Thoracic aorta (tissue), 2 donors: ENCODE data around the gene SNAP23. TPM values are rescaled to one million over a fixed set of nuclear protein-coding genes. Genes with fewer than 3 reads are reported as not detected.

ENCODE experiments used
- ATAC-seq: fragments of 150-250 bp; one replicate; pipeline ENCODE4 v1.8.0; 2017; ENCODE audit warnings: low read depth; ENCODE audit not compliant: insufficient number of reproducible peaks, low FRiP score
- DNase-seq: peaks from one replicate; pipeline ENCODE4 v3.0.0-alpha.2; 2020; ENCODE audit warnings: low spot score
- H3K27ac ChIP-seq, 2 donors: fragments of 200-600 bp; sonication (generic); 1 replicate in 1 of 2; 2 replicates in 1 of 2; pipeline ENCODE4 v1.5.1; 2016; ENCODE audit warnings: mild to moderate bottlenecking in 2 of 2, moderate library complexity in 2 of 2
- H3K27me3 ChIP-seq: fragments of 200-600 bp; sonication (generic); replicated peaks from 2 replicates; pipeline ENCODE4 v1.6.0; 2016; ENCODE audit warnings: mild to moderate bottlenecking; ENCODE audit not compliant: insufficient read depth
- H3K36me3 ChIP-seq: fragments of 200-600 bp; sonication (generic); one replicate; pipeline ENCODE4 v1.5.1; 2016
- H3K4me1 ChIP-seq, 2 donors: fragments of 200-600 bp; sonication (generic); 1 replicate in 1 of 2; 2 replicates in 1 of 2; pipeline versions ENCODE4 v1.5.1 to v1.6.0; 2016; ENCODE audit warnings: low read depth in 2 of 2, mild to moderate bottlenecking in 1 of 2; ENCODE audit not compliant: control insufficient read depth in 1 of 2
- H3K4me3 ChIP-seq: fragments of 200-600 bp; sonication (generic); 2 replicates; pipeline ENCODE4 v1.5.1; 2016; ENCODE audit warnings: mild to moderate bottlenecking
- H3K9me3 ChIP-seq: fragments of 200-600 bp; sonication (generic); 2 replicates; pipeline ENCODE4 v1.5.1; 2016
- total RNA-seq, 2 donors: library from RNA; depleted of rRNA; stranded (reverse); fragments of >200 nt; gene quantifications; one replicate each; pipeline versions ENCODE4 v1.1.0 to v1.2.3, GENCODE V29; 2016
- TF ChIP-seq, protein P1 (sequence below): fragments of 200-600 bp; sonication (generic); IDR thresholded peaks from one replicate; pipeline ENCODE4 v1.5.1; 2019; ENCODE audit warnings: antibody characterized with exemption

SNAP23 gene
- total RNA-seq, 2 donors from 2014 or later: 68.8 to 73.7 TPM

DNA sequence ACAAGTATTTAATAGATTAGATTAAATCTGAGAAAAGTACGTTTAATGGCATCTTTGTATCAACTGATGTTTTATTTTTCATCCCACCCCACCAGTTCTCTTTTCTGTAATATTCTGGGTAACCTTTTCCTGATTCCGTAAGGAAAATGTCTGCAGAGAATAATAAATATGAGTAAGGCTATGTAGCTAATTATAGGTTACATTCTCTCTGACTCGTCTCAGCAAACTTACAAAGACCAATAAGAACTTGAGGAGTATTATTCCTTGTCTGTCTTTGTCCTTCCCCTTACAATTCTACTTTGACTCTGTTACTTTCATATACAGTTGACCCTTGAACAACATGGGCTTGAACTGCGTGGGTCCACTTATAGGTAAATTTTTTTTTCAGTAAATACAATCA lies 12.1 kb downstream of the SNAP23 start:
- no peak overlapping the region for H3K4me3 ChIP-seq
- no peak overlapping the region for H3K27ac ChIP-seq
- TF ChIP-seq, protein P1, sequence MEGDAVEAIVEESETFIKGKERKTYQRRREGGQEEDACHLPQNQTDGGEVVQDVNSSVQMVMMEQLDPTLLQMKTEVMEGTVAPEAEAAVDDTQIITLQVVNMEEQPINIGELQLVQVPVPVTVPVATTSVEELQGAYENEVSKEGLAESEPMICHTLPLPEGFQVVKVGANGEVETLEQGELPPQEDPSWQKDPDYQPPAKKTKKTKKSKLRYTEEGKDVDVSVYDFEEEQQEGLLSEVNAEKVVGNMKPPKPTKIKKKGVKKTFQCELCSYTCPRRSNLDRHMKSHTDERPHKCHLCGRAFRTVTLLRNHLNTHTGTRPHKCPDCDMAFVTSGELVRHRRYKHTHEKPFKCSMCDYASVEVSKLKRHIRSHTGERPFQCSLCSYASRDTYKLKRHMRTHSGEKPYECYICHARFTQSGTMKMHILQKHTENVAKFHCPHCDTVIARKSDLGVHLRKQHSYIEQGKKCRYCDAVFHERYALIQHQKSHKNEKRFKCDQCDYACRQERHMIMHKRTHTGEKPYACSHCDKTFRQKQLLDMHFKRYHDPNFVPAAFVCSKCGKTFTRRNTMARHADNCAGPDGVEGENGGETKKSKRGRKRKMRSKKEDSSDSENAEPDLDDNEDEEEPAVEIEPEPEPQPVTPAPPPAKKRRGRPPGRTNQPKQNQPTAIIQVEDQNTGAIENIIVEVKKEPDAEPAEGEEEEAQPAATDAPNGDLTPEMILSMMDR: no peak
- ATAC-seq (no peak), DNase-seq (no peak)
- H3K4me1 ChIP-seq: peaks cover 19 to 53% of the 10 kb centered on the region in 2 donors
- no peaks in the 10 kb centered on the region for H3K27me3 ChIP-seq
- H3K36me3 ChIP-seq: no peaks in the 10 kb centered on the region
- no peaks in the 10 kb centered on the region for H3K9me3 ChIP-seq

DNA sequence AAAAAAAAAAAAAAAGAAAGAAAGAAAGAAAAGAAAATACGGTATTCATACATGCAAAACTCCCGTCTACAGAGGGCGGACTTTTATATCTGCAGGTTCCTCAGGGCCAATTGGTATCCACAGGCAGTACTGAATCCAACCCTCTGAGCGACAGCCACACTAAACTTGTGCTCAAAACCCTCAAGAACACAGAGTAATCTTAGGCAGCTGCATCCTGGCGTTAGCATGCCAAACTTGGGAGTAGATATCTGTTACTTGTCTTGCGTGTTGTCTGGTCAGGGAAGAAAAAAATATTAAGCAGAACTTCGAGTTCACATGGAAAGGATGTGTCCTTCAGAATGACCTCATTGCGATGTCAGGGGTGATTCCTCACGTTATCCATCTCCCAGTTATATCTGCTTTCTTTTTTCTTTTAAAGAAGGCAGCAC lies 12.8 kb downstream of the SNAP23 start:
- Histone ChIP-seq H3K9me3 (no peaks in the 10 kb centered on the region), H3K36me3 (no peaks in the 10 kb centered on the region), H3K4me1 (peaks cover 22 to 60% of the 10 kb centered on the region in 2 donors), H3K27ac (no peak overlapping the region), H3K4me3 (no peak overlapping the region), H3K27me3 (no peaks in the 10 kb centered on the region)
- ATAC-seq: no peak
- TF ChIP-seq, protein P1: no peak
- DNase-seq: no peak

DNA sequence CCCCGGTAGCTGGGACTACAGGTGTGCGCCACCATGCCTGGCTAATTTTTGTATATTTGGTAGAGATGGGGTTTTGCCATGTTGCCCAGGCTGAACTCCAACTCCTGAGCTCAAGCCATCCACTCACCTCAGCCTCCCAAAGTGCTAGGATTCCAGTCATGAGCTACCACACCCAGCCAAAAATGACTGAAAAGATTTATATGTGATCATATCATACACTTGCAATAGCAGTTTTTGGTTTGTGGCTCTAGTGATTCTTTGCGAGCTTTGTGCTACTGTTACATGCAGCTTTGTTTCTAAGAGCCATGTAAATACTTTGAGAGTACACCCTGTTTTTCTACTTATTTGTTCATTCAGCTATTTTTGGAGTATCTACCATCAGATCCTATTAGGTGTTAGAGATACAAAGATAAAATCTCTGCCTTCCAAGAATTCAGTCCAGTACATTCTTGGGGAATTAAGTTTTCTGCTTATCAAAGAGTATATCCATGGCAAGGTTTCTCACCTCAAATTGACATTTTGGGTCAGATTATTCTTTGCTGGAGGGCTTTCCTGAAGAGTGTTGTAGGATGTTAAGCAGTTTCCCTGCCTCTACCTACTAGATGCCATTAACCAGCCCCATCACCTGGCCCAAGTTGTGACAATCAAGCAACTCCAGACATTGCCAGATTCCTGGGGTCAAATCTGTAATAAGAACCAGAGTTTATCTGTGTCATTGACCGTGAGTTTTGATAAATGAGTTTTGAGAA lies 15.0 kb downstream of the SNAP23 start:
- TF ChIP-seq, protein P1: no peak
- H3K36me3 ChIP-seq: peaks cover 7% of the 10 kb centered on the region
- DNase-seq: no peak
- peak overlapping the region; percentile 62 for H3K4me3 ChIP-seq
- H3K27me3 ChIP-seq: no peaks in the 10 kb centered on the region
- peak overlapping the region; percentile 72 to 88 for H3K27ac ChIP-seq
- peaks cover 22 to 50% of the 10 kb centered on the region in 2 donors for H3K4me1 ChIP-seq
- no peaks in the 10 kb centered on the region for H3K9me3 ChIP-seq
- no peak for ATAC-seq

GRCh38 chr15:42511007-42511391 lies 15.6 kb downstream of the SNAP23 start:
- Histone ChIP-seq H3K4me3 (peak overlapping the region; percentile 62), H3K9me3 (no peaks in the 10 kb centered on the region), H3K36me3 (peaks cover 7% of the 10 kb centered on the region), H3K27ac (peak overlapping the region; percentile 72 to 88), H3K4me1 (peaks cover 22 to 46% of the 10 kb centered on the region in 2 donors), H3K27me3 (no peaks in the 10 kb centered on the region)
- DNase-seq: no peak
- no peak for ATAC-seq
- TF ChIP-seq, protein P1: no peak

- Histone ChIP-seq H3K4me1 (no peaks in the 10 kb centered on the region), H3K36me3 (peaks cover 24% of the 10 kb centered on the region), H3K27me3 (no peaks in the 10 kb centered on the region), H3K4me3 (no peak overlapping the region), H3K9me3 (no peaks in the 10 kb centered on the region), H3K27ac (no peak overlapping the region)
- ATAC-seq (no peak), DNase-seq (no peak)
- TF ChIP-seq, protein P1: no peak
Measured at GRCh38 chr15:42523331-42523730, 27.9 kb downstream of the SNAP23 start.
